Smooth muscle cell (in vitro differentiated cells): ENCODE results near the gene ABCF1. TPM values are rescaled to one million over a fixed set of nuclear protein-coding genes. Genes with fewer than 3 reads are reported as not detected.
A peak's percentile ranks its signal among the peaks of the same experiment; 100 is the strongest.

Experiments used
- DNase-seq: peaks from one replicate; lab custom pipeline; 2025; ENCODE audit not compliant: unreplicated experiment; lab: John Stamatoyannopoulos, UW
- H2AFZ ChIP-seq: fragments of 200-600 bp; sonication (generic); 2 replicates; pipeline ENCODE4 v1.6.0; 2016; ENCODE audit warnings: antibody characterized with exemption, low read depth, mild to moderate bottlenecking
- H3F3A ChIP-seq: fragments of 200-600 bp; sonication (generic); 2 replicates; pipeline ENCODE4 v1.6.0; 2017; ENCODE audit warnings: antibody characterized with exemption, low read depth
- H3K27ac ChIP-seq: fragments of 200-600 bp; sonication (generic); 2 replicates; pipeline ENCODE4 v1.5.1; 2016; ENCODE audit warnings: low read depth, mild to moderate bottlenecking
- H3K27me3 ChIP-seq: fragments of 200-600 bp; sonication (generic); 2 replicates; pipeline ENCODE4 v1.6.1; 2016; ENCODE audit warnings: low read depth, mild to moderate bottlenecking
- H3K36me3 ChIP-seq: fragments of 200-600 bp; sonication (generic); 2 replicates; pipeline ENCODE4 v1.5.1; 2016; ENCODE audit warnings: low read depth
- H3K4me1 ChIP-seq: fragments of 200-600 bp; sonication (generic); 2 replicates; pipeline ENCODE4 v1.5.1; 2016; ENCODE audit warnings: low read depth
- H3K4me2 ChIP-seq: fragments of 200-600 bp; sonication (generic); 2 replicates; pipeline ENCODE4 v1.6.0; 2016; ENCODE audit warnings: mild to moderate bottlenecking
- H3K4me3 ChIP-seq: fragments of 200-600 bp; sonication (generic); 2 replicates; pipeline ENCODE4 v1.5.1; 2016; ENCODE audit warnings: mild to moderate bottlenecking
- H3K79me2 ChIP-seq: fragments of 200-600 bp; sonication (generic); 2 replicates; pipeline ENCODE4 v1.6.0; 2016; ENCODE audit warnings: low read depth, mild to moderate bottlenecking
- H3K9ac ChIP-seq: fragments of 200-600 bp; sonication (generic); 2 replicates; pipeline ENCODE4 v1.6.0; 2016; ENCODE audit warnings: low read depth
- H3K9me3 ChIP-seq: fragments of 200-600 bp; sonication (generic); replicated peaks from 2 replicates; pipeline ENCODE4 v1.5.1; 2016; ENCODE audit warnings: low read depth
- H4K20me1 ChIP-seq: fragments of 200-600 bp; sonication (generic); 2 replicates; pipeline ENCODE4 v1.6.0; 2016; ENCODE audit warnings: low read depth
- WGBS: methylation state at CpG from one replicate; pipeline ENCODE4 v1.1.7; 2016; ENCODE audit warnings: low lambda C conversion rate; 5-methylcytosine and 5-hydroxymethylcytosine counted together
- polyA plus RNA-seq: library from polyadenylated mRNA; unstranded; fragments of >200 nt; fragmentation: Nextera tagmentation; extraction: Ambion mirVana; gene quantifications from 2 replicates; pipeline ENCODE4 v1.2.1, GENCODE V29; 2016
- total RNA-seq: library from RNA; depleted of rRNA; stranded (reverse); fragments of >200 nt; gene quantifications from 2 replicates; pipeline ENCODE4 v1.2.3, GENCODE V29; 2014
- TF ChIP-seq, protein P1 (sequence below): fragments of 200-600 bp; sonication (generic); IDR thresholded peaks from 2 replicates; pipeline ENCODE4 v1.5.1; 2017; ENCODE audit warnings: borderline replicate concordance, mild to moderate bottlenecking, antibody characterized with exemption; ENCODE audit not compliant: insufficient read depth, poor library complexity, severe bottlenecking

Gene ABCF1
- total and polyA plus RNA-seq, 2 experiments from 2014 or later: 34.7 to 39.1 TPM

- Histone ChIP-seq H3K27me3 (no peaks in the 10 kb centered on the region), H3K9ac (no peak overlapping the region), H3K9me3 (no peaks in the 10 kb centered on the region), H3K4me3 (no peak overlapping the region), H3K36me3 (no peaks in the 10 kb centered on the region), H3K4me2 (no peak overlapping the region), H3K4me1 (no peaks in the 10 kb centered on the region), H4K20me1 (no peaks in the 10 kb centered on the region), H3F3A (no peaks in the 10 kb centered on the region), H3K27ac (no peak overlapping the region), H3K79me2 (no peaks in the 10 kb centered on the region), H2AFZ (no peak overlapping the region)
- DNase-seq: no peak
- 83% methylated on average over 15 of the region's 15 CpGs for WGBS
- TF ChIP-seq, protein P1, sequence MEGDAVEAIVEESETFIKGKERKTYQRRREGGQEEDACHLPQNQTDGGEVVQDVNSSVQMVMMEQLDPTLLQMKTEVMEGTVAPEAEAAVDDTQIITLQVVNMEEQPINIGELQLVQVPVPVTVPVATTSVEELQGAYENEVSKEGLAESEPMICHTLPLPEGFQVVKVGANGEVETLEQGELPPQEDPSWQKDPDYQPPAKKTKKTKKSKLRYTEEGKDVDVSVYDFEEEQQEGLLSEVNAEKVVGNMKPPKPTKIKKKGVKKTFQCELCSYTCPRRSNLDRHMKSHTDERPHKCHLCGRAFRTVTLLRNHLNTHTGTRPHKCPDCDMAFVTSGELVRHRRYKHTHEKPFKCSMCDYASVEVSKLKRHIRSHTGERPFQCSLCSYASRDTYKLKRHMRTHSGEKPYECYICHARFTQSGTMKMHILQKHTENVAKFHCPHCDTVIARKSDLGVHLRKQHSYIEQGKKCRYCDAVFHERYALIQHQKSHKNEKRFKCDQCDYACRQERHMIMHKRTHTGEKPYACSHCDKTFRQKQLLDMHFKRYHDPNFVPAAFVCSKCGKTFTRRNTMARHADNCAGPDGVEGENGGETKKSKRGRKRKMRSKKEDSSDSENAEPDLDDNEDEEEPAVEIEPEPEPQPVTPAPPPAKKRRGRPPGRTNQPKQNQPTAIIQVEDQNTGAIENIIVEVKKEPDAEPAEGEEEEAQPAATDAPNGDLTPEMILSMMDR: no peak
These were observed 37.6 kb upstream of the ABCF1 start for GRCh38 chr6:30533460-30534294.

DNA sequence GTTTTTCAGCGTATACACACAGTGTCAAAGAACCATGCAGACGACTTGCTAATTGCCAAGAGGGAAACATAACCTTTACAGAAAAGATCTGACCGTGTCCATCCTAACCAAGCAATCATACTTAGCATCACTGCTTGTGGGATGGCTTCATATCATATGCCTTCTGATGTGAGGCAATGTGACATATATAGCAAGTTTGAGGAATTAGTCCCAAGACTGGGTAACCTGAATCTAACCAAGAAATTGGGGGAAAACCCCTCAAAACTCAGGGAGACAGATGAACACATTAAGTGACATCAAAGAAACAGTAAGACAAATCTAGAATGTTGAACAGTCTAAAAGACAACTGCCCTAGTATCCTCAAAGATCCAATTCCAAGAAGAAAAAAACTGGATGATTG lies 33.3 kb upstream of the ABCF1 start:
- H4K20me1 ChIP-seq: no peaks in the 10 kb centered on the region
- H3K4me3 ChIP-seq: no peak overlapping the region
- TF ChIP-seq, protein P1: no peak
- H3K9me3 ChIP-seq: no peaks in the 10 kb centered on the region
- H3K4me1 ChIP-seq: peaks cover 4% of the 10 kb centered on the region
- H3K4me2 ChIP-seq: no peak overlapping the region
- H3K79me2 ChIP-seq: no peaks in the 10 kb centered on the region
- no peak overlapping the region for H3K9ac ChIP-seq
- DNase-seq: no peak
- H3K36me3 ChIP-seq: no peaks in the 10 kb centered on the region
- no peaks in the 10 kb centered on the region for H3F3A ChIP-seq
- H3K27ac ChIP-seq: no peak overlapping the region
- no peak overlapping the region for H2AFZ ChIP-seq
- H3K27me3 ChIP-seq: no peaks in the 10 kb centered on the region
- 92% methylated on average over 3 of the region's 3 CpGs for WGBS

DNA sequence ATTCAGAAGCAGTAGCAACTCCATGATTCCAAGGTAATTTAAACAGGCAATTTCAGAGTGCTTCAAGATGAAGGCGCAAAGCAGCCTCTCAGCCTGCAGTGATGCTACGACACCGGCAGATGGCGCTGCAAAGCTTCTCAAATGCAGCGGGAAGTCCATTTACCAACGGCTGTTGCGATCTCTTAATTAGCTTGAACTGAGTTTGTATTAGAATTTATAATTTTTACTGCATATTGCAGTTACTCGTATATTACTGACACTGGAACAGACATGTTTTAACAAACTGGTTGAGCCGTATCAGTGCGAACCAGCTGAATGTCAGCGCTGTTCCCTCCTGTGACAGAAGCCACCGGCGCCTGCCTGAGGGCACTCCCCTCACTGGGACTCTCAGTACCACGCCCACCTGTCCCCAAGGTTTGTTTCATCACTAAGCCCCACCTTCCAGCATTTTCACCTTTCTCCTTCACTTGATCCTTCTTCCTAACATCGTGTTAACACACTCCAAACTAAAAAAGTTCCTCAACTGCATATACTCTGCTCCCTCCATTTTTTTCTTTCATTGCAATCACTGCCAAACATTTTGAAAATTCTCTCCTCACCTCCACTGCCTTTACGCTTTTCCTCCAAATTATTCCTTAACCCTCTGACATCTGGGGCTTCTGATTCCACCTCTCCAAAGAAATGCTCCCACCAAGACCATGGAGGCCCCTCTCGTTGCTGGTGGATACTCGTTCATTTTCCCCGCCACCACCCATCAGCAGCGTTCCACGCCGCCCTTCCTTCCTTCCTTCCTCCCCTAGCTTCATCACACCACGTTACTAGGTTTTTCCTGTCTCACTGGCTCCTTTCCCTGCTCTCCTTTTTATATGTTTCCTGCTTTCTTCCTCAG lies 29.5 kb upstream of the ABCF1 start:
- Histone ChIP-seq H3K79me2 (no peaks in the 10 kb centered on the region), H2AFZ (no peak overlapping the region), H3K36me3 (no peaks in the 10 kb centered on the region), H3F3A (peaks cover 13% of the 10 kb centered on the region), H3K9ac (no peak overlapping the region), H4K20me1 (no peaks in the 10 kb centered on the region), H3K4me1 (peaks cover 4% of the 10 kb centered on the region), H3K4me3 (peak overlapping the region; percentile 52), H3K9me3 (no peaks in the 10 kb centered on the region), H3K4me2 (peak overlapping the region; percentile 90), H3K27ac (no peak overlapping the region), H3K27me3 (no peaks in the 10 kb centered on the region)
- DNase-seq: no peak
- TF ChIP-seq, protein P1: peak; percentile 98
- 27% methylated on average over 23 of the region's 23 CpGs for WGBS
